Activated CD8-positive, alpha-beta memory T cell treated with anti-CD3 and anti-CD28 coated beads for 1 hour (primary cell): ENCODE data around the gene OR10G8.

ENCODE experiments used
- DNase-seq, 2 donors: peaks; one replicate each; pipeline ENCODE4 v3.0.0-alpha.2; 2020; ENCODE audit warnings: low read depth in 1 of 2; ENCODE audit errors: extremely low read depth in 1 of 2

The OR10G8 gene

GRCh38 chr11:124075841-124076651 is 49.4 kb downstream of the OR10G8 start:
- no peak for DNase-seq

GRCh38 chr11:124077266-124077665 is 50.7 kb downstream of the OR10G8 start:
- DNase-seq = no peak

GRCh38 chr11:124078591-124078990 is 52.0 kb downstream of the OR10G8 start:
- DNase-seq = no peak

GRCh38 chr11:124079631-124080326 is 53.2 kb downstream of the OR10G8 start:
- DNase-seq = no peak
